ENCODE data around the gene ITPR3. TPM values are rescaled to one million over a fixed set of nuclear protein-coding genes. Genes with fewer than 3 reads are reported as not detected.

Gene ITPR3
- polyA plus RNA-seq, 1 of the 3 experiments (the other 2 are of a cell fraction): 8.1 TPM

DNA sequence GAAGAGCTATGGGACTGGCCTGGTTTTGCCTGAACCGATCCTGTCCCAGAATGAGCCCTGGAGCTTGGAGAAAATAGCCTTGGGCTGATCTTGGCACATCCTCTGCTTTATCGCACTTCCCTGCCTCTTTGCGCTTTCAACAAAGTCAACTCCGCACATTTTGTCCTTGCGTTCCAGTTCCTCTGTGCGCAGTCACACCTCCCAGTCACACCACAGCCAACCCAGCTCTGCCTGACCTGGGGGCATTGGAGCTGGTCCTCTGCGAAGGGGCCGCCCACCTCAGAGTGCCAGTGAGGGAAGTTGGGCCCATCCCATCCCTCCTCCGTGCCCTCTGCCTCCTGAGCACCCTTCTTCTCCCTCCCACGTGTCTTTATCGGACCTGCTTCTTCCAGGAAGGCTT is 107.3 kb downstream of the ITPR3 start:
- no peak overlapping the region for H2AFZ ChIP-seq (ENCODE audit: low read depth)
- TF ChIP-seq JUND (IDR thresholded peaks at IDR 0.05) (no peak), USF2 (IDR thresholded peaks at IDR 0.05; ENCODE audit: borderline replicate concordance, low read depth, low read length) (no peak), ELF1 (IDR thresholded peaks at IDR 0.05) (no peak), EZH2phosphoT487 (IDR thresholded peaks at IDR 0.05; ENCODE audit: borderline replicate concordance, low read depth) (no peak), NRF1 (IDR thresholded peaks at IDR 0.05; ENCODE audit: low read depth, low read length) (no peak)
- TF ChIP-seq, protein P1, sequence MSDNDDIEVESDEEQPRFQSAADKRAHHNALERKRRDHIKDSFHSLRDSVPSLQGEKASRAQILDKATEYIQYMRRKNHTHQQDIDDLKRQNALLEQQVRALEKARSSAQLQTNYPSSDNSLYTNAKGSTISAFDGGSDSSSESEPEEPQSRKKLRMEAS (IDR thresholded peaks at IDR 0.05; ENCODE audit: low read depth): no peak
- H4K20me1 ChIP-seq (ENCODE audit: insufficient read depth): no peaks in the 10 kb centered on the region
- no peaks in the 10 kb centered on the region for H3F3A ChIP-seq (replicated peaks; ENCODE audit: insufficient read depth)
- no peak overlapping the region for H3K27ac ChIP-seq (ENCODE audit: low read depth in 2 of 2, low read length in 1 of 2)
- no peak overlapping the region for H3K4me3 ChIP-seq (ENCODE audit: low read depth in 2 of 2, low read length in 1 of 2)
- H3K9me3 ChIP-seq: no peaks in the 10 kb centered on the region
- POLR2A ChIA-PET: no interaction called here
- 81% methylated on average over 11 of the region's 11 CpGs for WGBS (ENCODE audit: low lambda C conversion rate)
- CTCF ChIA-PET: interaction anchor here (0.9 to 8.2 kb wide), 3 partner anchors 16 to 41 kb away, joined by 3 to 59 read pairs (median 3); partner anchors contain the start of gene UQCC2
- H3K4me2 ChIP-seq: no peak overlapping the region
- no peak overlapping the region for H3K9ac ChIP-seq
- DNase-seq: no peak
- no peaks in the 10 kb centered on the region; a peak in 1 of 4 replicates for H3K4me1 ChIP-seq (ENCODE audit: control insufficient read depth in 1 of 2, insufficient read depth in 2 of 2, low read depth in 1 of 2, low read length in 1 of 2)
- H3K36me3 ChIP-seq (replicated peaks in 1 of 2; ENCODE audit: control insufficient read depth in 1 of 2, insufficient read depth in 2 of 2, low read length in 1 of 2): no peaks in the 10 kb centered on the region
- H3K79me2 ChIP-seq (ENCODE audit: insufficient read depth): no peaks in the 10 kb centered on the region
- no peaks in the 10 kb centered on the region for H3K9me2 ChIP-seq
- peaks cover 41% of the 10 kb centered on the region for H3K27me3 ChIP-seq (ENCODE audit: insufficient read depth)

DNA sequence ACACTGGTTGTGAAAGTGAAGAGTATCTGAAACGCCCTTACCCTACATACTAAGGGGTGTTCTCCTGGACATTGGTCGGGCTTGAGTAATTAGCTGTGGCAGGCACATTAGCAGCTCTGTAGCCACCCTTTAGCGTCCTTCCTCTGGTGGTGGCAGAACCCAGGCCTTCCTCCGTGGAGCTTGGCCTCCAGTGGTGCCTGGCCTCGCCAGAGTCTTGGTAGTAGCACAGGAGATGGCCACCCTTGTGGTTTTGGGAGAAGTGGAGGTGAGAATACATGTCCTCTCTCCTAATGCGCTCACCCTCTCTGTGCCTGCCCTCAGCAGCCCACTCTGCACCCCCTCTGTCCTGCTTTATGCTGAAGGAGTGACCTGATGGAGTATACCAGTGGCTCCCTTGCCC is 107.9 kb downstream of the ITPR3 start:
- TF ChIP-seq EP300 (IDR thresholded peaks at IDR 0.05; ENCODE audit: borderline replicate concordance in 1 of 2, low read depth in 1 of 2, low read length in 1 of 2): no peak
- TF ChIP-seq, protein P2, sequence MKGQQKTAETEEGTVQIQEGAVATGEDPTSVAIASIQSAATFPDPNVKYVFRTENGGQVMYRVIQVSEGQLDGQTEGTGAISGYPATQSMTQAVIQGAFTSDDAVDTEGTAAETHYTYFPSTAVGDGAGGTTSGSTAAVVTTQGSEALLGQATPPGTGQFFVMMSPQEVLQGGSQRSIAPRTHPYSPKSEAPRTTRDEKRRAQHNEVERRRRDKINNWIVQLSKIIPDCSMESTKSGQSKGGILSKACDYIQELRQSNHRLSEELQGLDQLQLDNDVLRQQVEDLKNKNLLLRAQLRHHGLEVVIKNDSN (IDR thresholded peaks at IDR 0.05; ENCODE audit: borderline replicate concordance, low read depth): no peak
- Histone ChIP-seq H3K79me2 (ENCODE audit: insufficient read depth) (no peaks in the 10 kb centered on the region), H3K36me3 (replicated peaks in 1 of 2; ENCODE audit: control insufficient read depth in 1 of 2, insufficient read depth in 2 of 2, low read length in 1 of 2) (no peaks in the 10 kb centered on the region), H3K9me2 (no peaks in the 10 kb centered on the region), H3K27ac (ENCODE audit: low read depth in 2 of 2, low read length in 1 of 2) (no peak overlapping the region), H3K9ac (no peak overlapping the region), H3K4me3 (ENCODE audit: low read depth in 2 of 2, low read length in 1 of 2) (no peak overlapping the region), H3K4me2 (no peak overlapping the region), H3F3A (replicated peaks; ENCODE audit: insufficient read depth) (no peaks in the 10 kb centered on the region), H3K27me3 (ENCODE audit: insufficient read depth) (peaks cover 35% of the 10 kb centered on the region), H3K4me1 (ENCODE audit: control insufficient read depth in 1 of 2, insufficient read depth in 2 of 2, low read depth in 1 of 2, low read length in 1 of 2) (no peaks in the 10 kb centered on the region; a peak in 1 of 4 replicates), H4K20me1 (ENCODE audit: insufficient read depth) (no peaks in the 10 kb centered on the region), H2AFZ (ENCODE audit: low read depth) (no peak overlapping the region), H3K9me3 (no peaks in the 10 kb centered on the region)
- no peak for DNase-seq
- WGBS (ENCODE audit: low lambda C conversion rate): 60% methylated on average over 6 of the region's 6 CpGs
- CTCF ChIA-PET: interaction anchor here (1.2 to 8.2 kb wide), 3 partner anchors 15 to 40 kb away, joined by 3 to 59 read pairs (median 3); no protein-coding TSS in a partner anchor
- POLR2A ChIA-PET: no interaction called here

- no peaks in the 10 kb centered on the region for H3K9me2 ChIP-seq
- no peak overlapping the region for H3K4me3 ChIP-seq (ENCODE audit: low read depth in 2 of 2, low read length in 1 of 2)
- no peak for DNase-seq
- WGBS (ENCODE audit: low lambda C conversion rate): 64% methylated on average over 4 of the region's 10 CpGs
- H3K27ac ChIP-seq (ENCODE audit: low read depth in 2 of 2, low read length in 1 of 2): no peak overlapping the region
- peaks cover 29% of the 10 kb centered on the region; the same call in 1 of the 2 replicates for H3K27me3 ChIP-seq (ENCODE audit: insufficient read depth)
- POLR2A ChIA-PET: no interaction called here
- no peaks in the 10 kb centered on the region for H3K79me2 ChIP-seq (ENCODE audit: insufficient read depth)
- no peak overlapping the region for H3K4me2 ChIP-seq
- no peak overlapping the region for H3K9ac ChIP-seq
- H3K36me3 ChIP-seq (replicated peaks in 1 of 2; ENCODE audit: control insufficient read depth in 1 of 2, insufficient read depth in 2 of 2, low read length in 1 of 2): no peaks in the 10 kb centered on the region
- H3K4me1 ChIP-seq (ENCODE audit: control insufficient read depth in 1 of 2, insufficient read depth in 2 of 2, low read depth in 1 of 2, low read length in 1 of 2): no peaks in the 10 kb centered on the region; a peak in 1 of 4 replicates
- no peaks in the 10 kb centered on the region for H3F3A ChIP-seq (replicated peaks; ENCODE audit: insufficient read depth)
- CTCF ChIA-PET: interaction anchor here (1.0 to 8.2 kb wide), 2 partner anchors 14 to 19 kb away, joined by 4 to 59 read pairs; partner anchors contain the start of gene UQCC2
- no peaks in the 10 kb centered on the region for H3K9me3 ChIP-seq
- H4K20me1 ChIP-seq (ENCODE audit: insufficient read depth): no peaks in the 10 kb centered on the region
- no peak overlapping the region for H2AFZ ChIP-seq (ENCODE audit: low read depth)
- TF ChIP-seq FOXJ3 (CRISPR knock-in tag; IDR thresholded peaks at IDR 0.05): no peak
- TF ChIP-seq TCF12 (IDR thresholded peaks at IDR 0.05): no peak
- TF ChIP-seq GATA2 (CRISPR knock-in tag; IDR thresholded peaks at IDR 0.05): no peak
- TF ChIP-seq JUND (IDR thresholded peaks at IDR 0.05): no peak
- no peak for TF ChIP-seq GABPA (IDR thresholded peaks at IDR 0.05; ENCODE audit: low read depth)
- TF ChIP-seq TEAD4 (IDR thresholded peaks at IDR 0.05; ENCODE audit: borderline replicate concordance, insufficient read depth): no peak
- no peak for TF ChIP-seq CHD2 (IDR thresholded peaks at IDR 0.05; ENCODE audit: low read length, partially characterized antibody)
- no peak for TF ChIP-seq PBX3 (IDR thresholded peaks at IDR 0.05)
- TF ChIP-seq, protein P1 (IDR thresholded peaks at IDR 0.05; ENCODE audit: low read depth): no peak
- TF ChIP-seq RFX5 (IDR thresholded peaks at IDR 0.05; ENCODE audit: low read length): no peak
- TF ChIP-seq IRF3 (IDR thresholded peaks at IDR 0.05; ENCODE audit: low read depth, low read length): no peak
These were observed 109.5 kb downstream of the ITPR3 start for GRCh38 chr6:33730611-33731010.
